HG02840 (cell line): ENCODE measurements around the gene PPP2R1B.

Source experiments
- ATAC-seq: cut with Tn5 transposase; IDR thresholded peaks from one replicate; pipeline ENCODE4 v1.9.1; 2021; ENCODE audit warnings: mild to moderate bottlenecking, moderate library complexity, moderate number of reproducible peaks; ENCODE audit not compliant: unreplicated experiment, low FRiP score

PPP2R1B gene

DNA sequence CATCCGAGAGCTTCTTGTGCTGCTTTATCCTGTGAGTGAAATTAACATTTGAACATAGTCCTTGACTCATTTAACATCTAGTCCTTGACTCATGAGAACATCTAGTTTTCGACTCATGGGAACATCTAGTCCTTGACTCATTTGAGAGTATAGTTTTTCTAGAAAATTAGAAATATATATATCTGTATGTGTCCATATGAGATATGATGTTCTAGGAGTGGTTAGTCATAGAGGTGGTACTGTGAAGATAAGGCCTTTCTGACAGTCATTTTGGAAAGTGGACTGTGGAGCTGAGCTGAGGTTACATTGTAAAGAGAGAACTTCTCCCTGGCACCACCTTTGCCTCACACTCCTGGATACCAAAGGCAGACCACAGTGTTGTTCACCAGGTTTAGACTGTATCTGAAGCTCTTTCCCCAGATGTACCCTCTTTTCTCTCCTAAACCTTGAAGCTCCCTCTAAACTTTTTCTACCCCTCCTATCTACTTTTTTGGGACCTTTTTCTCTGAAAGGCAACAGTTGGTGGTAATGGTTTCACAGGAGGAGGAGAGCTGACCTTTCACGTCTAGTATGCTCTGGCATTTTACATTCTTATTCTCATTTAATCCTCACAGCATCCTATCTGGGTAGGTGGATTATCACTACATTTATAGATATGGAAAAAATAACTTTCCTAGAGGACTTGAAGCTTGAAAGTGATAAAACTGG is 67.2 kb downstream of the PPP2R1B start:
- ATAC-seq: no peak

DNA sequence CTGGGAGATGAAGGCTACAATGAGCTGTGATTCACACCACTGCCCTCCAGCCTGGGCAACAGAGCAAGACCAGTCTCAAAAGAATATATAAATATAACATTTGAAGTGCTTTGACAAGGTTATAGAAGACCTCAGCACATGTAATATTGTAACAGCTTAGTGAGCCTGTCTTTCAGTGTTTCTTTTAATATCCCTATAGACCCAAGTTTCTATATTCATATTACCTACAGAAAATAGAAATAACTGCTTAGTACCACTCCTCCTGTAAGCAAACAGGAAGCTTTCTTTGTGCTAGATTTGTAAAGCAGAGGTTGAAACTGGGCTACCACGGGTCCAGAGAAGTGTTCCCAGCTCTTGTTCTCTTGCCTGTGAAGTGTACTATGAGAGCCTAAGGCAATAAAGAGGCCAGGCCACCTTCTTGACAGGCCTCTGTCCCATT is 68.2 kb downstream of the PPP2R1B start:
- ATAC-seq: no peak

DNA sequence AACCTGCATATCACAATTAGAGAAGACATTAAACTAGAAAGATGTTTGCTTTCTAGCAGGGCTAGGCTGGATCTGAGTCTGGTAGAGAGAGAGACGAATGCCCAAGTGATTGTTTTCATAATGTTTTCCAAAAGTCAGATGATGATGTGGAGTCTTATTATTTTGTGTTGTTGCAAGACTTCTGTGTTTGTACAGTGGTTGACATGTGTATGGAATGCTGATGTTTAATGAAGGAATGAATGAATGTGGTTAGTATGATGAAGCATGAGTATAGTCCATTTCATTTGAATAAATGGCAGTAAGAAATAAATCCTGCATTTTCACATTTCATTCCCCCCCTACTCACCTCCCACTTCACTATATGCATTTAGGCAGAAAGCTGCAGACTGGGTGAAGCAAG is 69.6 kb downstream of the PPP2R1B start:
- ATAC-seq: no peak

DNA sequence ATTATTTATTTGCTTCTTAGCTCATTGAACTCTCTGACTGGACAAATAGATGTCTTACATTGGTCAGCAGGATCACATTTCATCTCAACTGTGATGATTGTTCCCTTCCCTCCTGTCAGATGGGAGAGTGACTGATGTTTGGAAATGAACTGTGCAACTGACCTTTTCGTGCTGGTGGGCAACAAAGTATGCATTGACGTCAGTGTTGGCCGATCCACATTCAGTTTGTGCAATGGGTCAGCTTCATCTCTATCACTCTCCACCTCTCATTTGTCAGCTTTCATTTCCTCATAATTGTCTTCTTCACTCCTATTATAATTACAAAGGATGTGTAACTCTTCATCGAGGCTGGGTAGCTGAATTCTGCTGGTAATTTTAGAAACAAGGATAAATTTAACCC is 71.3 kb downstream of the PPP2R1B start:
- no peak for ATAC-seq

DNA sequence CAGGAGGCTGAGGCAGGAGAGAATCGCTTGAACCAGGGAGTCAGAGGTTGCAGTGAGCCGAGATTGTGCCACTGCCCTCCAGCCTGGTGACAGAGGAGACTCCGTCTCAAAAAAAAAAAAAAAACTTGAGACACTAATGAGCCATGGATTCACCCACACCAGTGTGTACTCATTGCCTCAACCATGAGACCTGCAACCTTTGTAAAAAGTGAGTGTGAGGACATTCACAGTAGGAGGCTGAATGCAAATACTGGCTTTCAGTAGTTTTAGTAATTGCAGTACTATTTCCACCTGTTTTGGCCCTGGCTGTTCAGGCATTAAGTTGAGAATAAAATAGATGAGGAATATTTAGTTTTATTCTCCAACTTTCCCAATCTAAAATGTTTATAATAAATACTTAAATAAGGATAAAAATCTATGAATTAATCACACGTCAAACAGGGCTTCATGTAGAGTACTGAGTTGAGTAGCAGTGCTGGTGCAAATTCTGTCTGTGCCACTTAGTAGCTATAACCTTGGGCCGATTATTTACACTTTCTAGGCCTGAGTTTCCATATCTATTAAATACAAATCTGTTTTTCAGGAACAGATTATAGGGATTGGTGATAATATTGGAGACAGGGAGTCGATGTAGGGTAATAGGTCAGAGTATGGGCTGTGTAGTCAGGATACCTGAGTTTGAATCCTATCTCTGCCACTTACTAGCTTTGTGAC is 72.8 kb downstream of the PPP2R1B start:
- ATAC-seq: no peak

DNA sequence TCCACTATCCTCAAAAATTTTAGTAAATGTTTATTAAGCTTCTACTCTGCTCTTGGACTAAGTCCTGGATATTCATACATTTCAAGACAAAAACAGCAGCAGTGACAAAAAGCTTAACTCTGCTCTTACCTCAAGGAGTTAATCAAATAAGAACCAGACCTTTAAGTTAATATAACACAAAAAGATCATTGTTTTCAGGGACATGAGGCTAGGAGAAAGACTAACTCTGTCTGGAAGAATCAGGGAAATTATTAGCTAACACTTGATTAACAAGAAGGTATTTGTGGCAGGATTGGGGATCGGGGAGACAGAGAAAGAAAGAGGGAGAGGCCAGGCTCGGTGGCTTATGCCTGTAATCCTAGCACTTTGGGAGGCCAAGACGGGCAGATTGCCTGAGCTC is 74.4 kb downstream of the PPP2R1B start:
- no peak for ATAC-seq

DNA sequence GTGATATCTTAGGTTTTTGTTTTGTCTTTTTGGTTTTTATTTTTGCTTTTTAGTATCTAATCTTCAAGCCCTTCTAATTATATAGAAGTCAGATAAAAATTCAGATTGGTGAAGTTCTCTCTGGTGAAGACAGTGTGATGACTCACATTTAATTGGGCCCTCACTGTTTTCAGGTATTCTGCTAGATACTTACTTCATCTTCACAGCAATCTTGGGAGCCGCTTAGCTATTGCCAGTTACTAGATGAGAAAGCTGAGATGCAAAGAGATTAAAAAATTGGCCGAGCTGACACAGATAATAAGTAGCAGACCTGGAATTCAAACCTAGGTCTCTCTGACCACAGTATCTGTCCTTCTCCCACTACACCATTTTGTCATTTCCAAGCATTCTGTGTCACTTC is 75.0 kb downstream of the PPP2R1B start:
- ATAC-seq: no peak

DNA sequence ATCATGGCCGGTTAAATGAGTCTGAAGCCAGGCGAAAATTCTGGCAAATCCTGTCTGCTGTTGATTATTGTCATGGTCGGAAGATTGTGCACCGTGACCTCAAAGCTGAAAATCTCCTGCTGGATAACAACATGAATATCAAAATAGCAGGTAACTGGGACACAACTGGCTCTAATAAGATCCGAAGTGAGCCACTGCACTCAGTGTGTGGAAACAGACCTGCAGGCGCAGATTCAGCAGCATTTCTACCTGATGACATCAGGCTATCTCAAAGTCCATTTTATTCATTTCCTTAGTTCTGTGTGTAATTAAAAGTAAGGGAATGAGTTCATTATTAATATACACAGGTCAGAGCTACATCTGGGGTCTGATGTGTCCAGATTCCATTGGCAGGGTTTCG is 78.2 kb downstream of the PPP2R1B start:
- no peak for ATAC-seq

DNA sequence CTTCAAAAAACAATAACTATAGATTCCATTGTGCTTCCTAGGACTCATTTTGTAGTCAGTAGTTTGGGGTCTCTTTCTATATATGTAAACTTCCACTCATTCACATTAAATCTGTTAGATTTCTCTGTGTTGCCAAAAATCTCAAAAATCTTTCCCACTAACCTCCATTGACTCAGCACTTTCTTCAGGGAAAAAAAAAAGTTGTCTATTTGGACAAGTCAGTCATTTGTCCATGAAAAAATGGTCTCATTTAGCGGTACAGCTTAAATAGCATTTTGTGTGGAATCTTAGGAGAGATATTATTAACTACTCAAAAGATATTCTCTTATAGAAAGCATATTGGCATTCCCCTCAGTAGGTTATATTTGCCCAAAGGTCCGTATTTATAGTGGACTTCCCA is 81.9 kb downstream of the PPP2R1B start:
- no peak for ATAC-seq

DNA sequence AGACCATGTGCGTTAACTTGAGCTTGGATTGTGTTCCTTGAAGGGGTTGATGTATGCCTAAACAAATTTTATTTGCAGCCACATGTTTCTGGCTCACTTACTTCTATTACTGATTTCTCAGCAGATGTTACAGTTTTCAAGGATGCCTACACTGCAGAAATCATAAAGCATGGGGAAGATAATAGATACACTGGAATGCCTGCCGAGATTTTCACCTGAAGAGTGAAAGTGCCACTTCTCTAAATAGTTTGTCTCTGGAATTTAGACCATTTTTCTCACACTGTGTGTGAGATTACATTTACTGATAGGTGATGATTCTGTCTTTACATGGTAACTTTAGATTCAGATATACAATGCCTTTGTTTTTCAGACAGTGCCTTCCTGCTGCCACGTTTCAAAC is 82.4 kb downstream of the PPP2R1B start:
- no peak for ATAC-seq

DNA sequence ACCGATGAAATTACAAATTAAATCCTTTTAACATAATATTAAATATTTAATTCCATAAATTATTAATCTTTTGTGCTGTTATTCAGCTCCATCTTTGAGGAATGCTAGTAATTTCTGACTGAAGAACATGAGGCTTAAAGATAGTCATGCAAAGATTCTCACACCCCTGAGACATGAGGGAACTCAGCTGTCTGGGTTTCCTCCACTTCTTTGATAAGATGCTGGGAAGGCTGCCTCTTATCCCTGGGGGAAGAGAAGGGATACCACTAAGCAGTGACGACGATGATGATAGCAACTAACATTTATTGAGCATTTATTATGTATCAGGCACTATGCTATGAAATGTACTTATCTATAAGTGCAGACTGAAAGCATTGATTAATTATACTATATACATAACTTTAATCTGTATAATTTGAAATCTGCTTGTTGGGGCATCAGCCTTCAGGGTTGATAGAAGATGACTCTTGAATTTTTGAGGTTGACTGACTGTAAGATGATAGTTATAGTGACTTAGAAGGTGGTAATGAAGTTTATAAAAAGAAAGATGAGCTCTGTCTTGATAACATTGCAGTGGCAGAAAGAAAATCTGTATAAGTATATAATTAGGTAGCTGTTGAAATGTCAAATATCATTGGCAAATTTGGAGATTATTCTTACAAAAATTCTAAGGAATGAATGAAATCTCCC is 85.6 kb downstream of the PPP2R1B start:
- ATAC-seq: no peak
